Hematopoietic multipotent progenitor cell treated with erythropoietin and hydrocortisone succinate and interleukin-3 and kit ligand, for 6 days (in vitro differentiated cells): ENCODE measurements around the gene PARD3B.
A peak's percentile ranks its signal among the peaks of the same experiment; 100 is the strongest.

ENCODE experiments used
- DNase-seq: peaks from one replicate; pipeline ENCODE4 v3.0.0-alpha.2; 2015

Gene PARD3B

GRCh38 chr2:204776781-204777559 lies 231.7 kb downstream of the PARD3B start:
- DNase-seq, result no peak

- DNase-seq, result no peak
These were observed 234.5 kb downstream of the PARD3B start for GRCh38 chr2:204779771-204780170.

- no peak for DNase-seq
These were observed 236.7 kb downstream of the PARD3B start for GRCh38 chr2:204781941-204782340.

GRCh38 chr2:204790076-204790475 lies 244.8 kb downstream of the PARD3B start:
- no peak for DNase-seq

GRCh38 chr2:204791230-204791629 lies 246.0 kb downstream of the PARD3B start:
- no peak for DNase-seq

GRCh38 chr2:204794624-204795023 lies 249.3 kb downstream of the PARD3B start:
- no peak for DNase-seq

DNA sequence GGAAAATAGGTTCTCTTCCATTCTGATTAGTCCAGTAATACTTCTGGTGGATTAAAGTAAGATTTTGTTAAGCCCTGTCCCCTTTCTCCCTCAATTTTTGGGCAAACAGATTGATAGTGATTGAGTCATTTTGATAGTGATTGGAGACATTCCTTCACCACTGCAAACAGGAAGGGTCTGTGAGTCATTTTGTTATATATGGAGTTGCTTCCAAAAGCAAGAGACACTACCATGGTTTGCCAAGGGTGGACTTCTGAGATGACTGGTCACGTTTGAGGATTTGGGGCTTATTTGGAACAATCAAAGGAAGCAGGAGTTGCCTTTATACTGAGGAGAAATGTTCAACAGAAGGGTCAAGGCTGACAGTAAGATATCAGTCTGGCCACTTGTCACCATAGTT lies 249.9 kb downstream of the PARD3B start:
- no peak for DNase-seq

DNA sequence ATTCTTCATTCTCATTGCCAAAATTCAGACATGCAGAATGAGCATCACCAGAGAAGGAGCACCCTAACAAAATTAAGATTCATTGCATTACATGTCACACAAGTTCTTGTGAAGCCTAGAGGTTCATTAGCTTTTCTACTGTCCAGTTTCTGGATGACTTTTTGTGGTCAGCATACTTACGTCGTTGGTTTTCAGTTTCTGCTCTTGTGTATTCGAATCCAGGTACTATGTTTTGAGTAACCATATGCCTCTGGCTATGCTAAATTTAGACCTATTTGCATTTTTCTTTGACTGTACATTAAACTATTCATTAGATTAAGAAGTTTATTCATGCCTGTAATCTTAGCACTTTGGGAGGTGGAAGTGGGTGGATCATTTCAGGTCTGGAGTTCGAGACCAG lies 251.3 kb downstream of the PARD3B start:
- DNase-seq, result no peak

DNA sequence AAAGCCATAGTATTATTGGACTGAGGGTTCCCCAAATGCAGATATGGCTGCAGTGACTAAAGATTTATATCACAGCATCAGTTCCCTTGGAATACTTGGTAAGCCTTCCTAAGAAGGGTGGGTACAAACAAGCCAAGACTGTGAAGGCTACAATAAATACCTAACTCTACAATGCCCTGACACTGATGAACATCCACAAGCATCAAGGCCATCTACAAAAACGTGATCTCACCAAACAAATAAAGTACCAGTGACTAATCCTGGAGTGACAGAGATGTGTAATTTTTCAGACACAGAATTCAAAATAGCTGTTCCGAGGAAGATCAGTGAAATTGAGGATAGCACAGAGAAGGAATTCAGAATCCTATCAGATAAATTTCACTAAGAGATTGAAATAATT lies 254.5 kb downstream of the PARD3B start:
- DNase-seq, result no peak

- no peak for DNase-seq
These were observed 263.2 kb downstream of the PARD3B start for GRCh38 chr2:204808494-204808893.

- no peak for DNase-seq
These were observed 279.6 kb downstream of the PARD3B start for GRCh38 chr2:204824751-204825453.

- no peak for DNase-seq
These were observed 280.4 kb downstream of the PARD3B start for GRCh38 chr2:204825681-204826080.

GRCh38 chr2:204827701-204828590 lies 282.7 kb downstream of the PARD3B start:
- no peak for DNase-seq

DNA sequence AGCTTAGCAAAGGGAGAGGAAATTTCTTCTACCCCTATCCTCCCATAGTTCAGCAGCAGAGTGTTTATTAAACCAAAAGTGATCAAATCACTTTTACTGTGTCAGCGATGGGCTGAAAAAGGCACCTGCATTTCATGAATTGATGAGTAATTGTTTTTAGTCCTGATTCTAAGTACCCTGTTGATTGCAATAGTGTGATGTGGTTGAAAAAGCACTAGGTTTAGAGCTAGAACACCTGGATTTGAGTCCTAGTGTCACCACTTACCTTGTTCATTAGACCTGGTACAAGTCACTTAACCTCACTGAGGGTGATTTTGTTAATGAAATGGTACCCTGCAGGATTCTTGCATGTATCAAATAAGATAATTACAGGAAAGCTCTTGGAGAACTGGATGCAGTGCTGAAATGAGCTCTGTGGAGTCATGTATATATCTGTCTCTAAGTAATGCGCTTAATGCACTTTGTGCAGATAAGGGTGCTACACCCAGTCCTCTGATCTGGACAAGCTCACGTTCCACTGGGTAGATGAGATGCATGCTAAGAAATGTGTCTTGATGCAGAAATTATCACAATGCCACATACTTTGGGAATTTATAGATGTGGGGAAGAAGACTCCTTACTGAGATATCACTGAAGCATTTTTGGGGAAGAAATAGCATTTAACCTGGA lies 289.6 kb downstream of the PARD3B start:
- no peak for DNase-seq

GRCh38 chr2:204835786-204836185 lies 290.5 kb downstream of the PARD3B start:
- no peak for DNase-seq

DNA sequence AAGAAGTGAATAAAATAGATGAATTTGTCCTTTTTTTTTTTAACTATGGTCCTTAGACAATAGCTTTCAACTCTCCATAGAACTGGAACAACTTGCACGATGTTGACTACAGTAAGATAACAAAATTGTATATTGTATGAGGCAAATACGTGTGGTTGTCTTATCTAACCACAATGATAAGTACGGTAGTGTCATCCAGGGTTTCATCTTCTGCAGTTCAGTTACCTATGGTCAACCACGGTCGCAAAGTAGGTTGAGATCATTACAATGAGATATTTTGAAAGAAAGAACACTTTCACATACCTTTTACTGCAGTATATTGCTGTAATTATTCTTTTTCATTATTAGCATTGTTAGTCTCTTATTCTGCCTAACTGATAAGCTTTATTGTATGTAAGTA lies 295.2 kb downstream of the PARD3B start:
- peak; percentile 8 for DNase-seq

GRCh38 chr2:204842068-204842467 lies 296.8 kb downstream of the PARD3B start:
- no peak for DNase-seq

DNA sequence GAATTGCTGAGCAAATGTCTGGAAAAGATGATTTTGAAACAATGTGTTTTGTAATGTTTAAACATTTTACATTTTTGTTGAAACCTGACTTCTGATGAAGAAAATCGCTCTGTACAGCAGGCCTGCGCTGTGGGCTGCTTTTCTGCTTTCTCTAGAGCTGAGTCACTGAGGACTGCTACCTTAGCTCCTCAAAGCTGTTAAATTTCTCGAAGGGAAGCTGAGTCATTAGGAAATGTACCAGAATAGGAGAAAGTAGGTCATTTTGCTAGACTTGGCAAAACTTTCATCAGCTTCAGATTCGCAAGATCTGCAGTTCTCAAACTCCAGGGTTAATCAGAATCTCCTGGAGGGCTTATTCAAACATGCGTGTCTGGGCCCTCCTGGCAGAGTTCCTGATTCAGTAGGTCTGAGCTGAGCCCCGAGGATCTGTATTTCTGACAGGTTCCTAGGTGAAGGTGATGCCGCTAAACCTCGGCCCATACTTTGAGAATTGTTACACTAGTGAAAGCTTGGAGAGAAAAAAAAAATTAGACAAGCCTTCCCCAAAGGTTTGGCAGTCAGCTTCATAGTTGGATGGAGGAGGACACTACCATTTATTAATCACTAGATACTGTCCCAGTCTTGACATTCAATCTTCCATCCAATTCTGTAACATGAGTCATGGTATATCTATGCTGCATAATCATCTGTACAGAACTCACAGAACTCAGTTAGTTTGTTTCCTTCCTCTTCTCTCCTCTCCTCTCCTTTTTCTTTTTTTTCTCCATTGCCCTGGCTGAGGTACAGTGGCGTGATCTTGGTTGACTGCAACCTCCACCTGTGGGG lies 297.6 kb downstream of the PARD3B start:
- peak; percentile 1 for DNase-seq

DNA sequence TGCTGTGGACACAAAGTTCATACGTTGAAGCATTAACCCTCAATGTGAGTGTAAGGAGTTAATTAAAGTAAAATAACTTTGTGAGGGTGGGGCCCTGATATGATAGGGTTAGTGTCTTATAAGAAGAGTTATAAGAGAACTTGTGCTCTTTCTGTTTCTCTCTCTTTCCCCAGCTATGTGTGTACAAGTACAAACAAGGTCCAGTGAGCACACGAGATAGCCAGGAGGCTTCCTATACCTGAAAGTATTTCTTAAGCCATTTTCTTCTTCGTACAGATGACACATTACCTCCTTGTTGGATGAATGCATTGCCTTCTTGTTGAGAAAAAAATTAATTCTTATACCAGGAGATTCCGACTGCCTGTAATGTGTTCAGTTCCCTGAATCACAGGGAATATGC lies 301.2 kb downstream of the PARD3B start:
- DNase-seq, result no peak

DNA sequence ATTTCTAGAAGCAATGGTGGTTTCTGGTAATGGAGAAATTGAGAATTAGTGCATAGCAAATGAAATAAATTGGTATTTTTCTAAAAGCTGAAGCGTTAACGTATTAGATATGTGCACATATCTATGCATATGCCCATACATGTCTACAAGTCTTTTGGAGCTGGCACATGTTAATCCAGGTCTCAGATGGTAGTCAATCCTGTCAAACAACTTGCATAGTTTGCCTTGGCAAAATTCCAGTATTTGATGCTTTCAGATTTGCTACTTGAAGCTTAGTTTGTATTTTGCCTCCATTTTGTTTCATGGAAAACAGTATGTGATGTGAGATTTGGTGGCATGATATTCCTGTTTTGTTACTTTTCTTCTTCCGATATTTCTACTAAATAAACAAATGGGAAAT lies 304.6 kb downstream of the PARD3B start:
- no peak for DNase-seq

- DNase-seq, result no peak
These were observed 305.3 kb downstream of the PARD3B start for GRCh38 chr2:204850581-204850980.

GRCh38 chr2:204853905-204854304 lies 308.6 kb downstream of the PARD3B start:
- DNase-seq, result no peak
